ENCODE data around the gene SSH3. TPM values are rescaled to one million over a fixed set of nuclear protein-coding genes. Genes with fewer than 3 reads are reported as not detected.

The SSH3 gene
- total RNA-seq, 1 experiment from 2014 or later, result 57.8 TPM

- no peaks in the 10 kb centered on the region for H3K27me3 ChIP-seq (ENCODE audit: insufficient read depth, low read length)
- intact Hi-C loops (cut with micrococcal nuclease), result loop anchor here (5.0 kb wide), 1 partner anchor 113 kb away; the partner anchor contains the start of gene TMEM134
- peaks cover 55 to 80% of the 10 kb centered on the region in 2 experiments for H3K4me1 ChIP-seq (ENCODE audit: control insufficient read depth in 1 of 2, insufficient read depth in 2 of 2, low read length in 2 of 2)
- DNase-seq (ENCODE audit: low read depth, low spot score) (peak; percentile 92), ATAC-seq (peak; percentile 61)
- ChIA-PET POLR2A (interaction anchor here (1.0 to 8.1 kb wide), 7 partner anchors 8 to 114 kb away, joined by 3 to 210 read pairs (median 5); partner anchors contain the start of genes CLCF1 and PPP1CA), RAD21 (ENCODE audit: low non-redundant PET in 1 of 2, low total read pairs in 2 of 2, uncharacterized antibody in 2 of 2, unreplicated experiment in 2 of 2) (interaction anchor here (0.9 to 6.0 kb wide), 5 partner anchors 20 to 151 kb away, joined by 3 to 76 read pairs (median 4); no protein-coding TSS in a partner anchor), CTCF (interaction anchor here (1.2 to 16.6 kb wide), 4 partner anchors 8 to 37 kb away, joined by 3 to 456 read pairs (median 16); partner anchors contain the start of gene CLCF1)
- H3K27ac ChIP-seq (ENCODE audit: low read depth, low read length), result peak overlapping the region; percentile 95
- no peaks in the 10 kb centered on the region for H3K9me3 ChIP-seq (ENCODE audit: control insufficient read depth in 1 of 2, insufficient read depth in 1 of 2, low read depth in 1 of 2, low read length in 2 of 2)
- H3K79me2 ChIP-seq (ENCODE audit: insufficient read depth, low read length), result peaks cover 10% of the 10 kb centered on the region; the same call in 1 of the 2 replicates
- H3K4me2 ChIP-seq (ENCODE audit: low read length), result peak overlapping the region; percentile 93
- no peaks in the 10 kb centered on the region for H4K20me1 ChIP-seq (ENCODE audit: insufficient read depth)
- H3K4me3 ChIP-seq (replicated peaks in 1 of 2; ENCODE audit: low read depth in 1 of 2, low read length in 2 of 2), result peak overlapping the region; percentile 79 to 86
- no TSS peak for BruUV-seq (replicated peaks)
- H3K36me3 ChIP-seq (ENCODE audit: control insufficient read depth in 1 of 2, insufficient read depth in 2 of 2, low read length in 2 of 2), result no peaks in the 10 kb centered on the region
- H3K9me2 ChIP-seq (ENCODE audit: insufficient read depth), result no peaks in the 10 kb centered on the region
- H2AFZ ChIP-seq (ENCODE audit: low read depth, low read length, poor library complexity, severe bottlenecking), result no peak overlapping the region
- peak overlapping the region; percentile 84 for H3K9ac ChIP-seq (ENCODE audit: low read length)
- TF ChIP-seq REST (IDR thresholded peaks at IDR 0.05; ENCODE audit: low read depth), result no peak
- TF ChIP-seq CEBPB (IDR thresholded peaks at IDR 0.05; ENCODE audit: low read depth), result no peak
- TF ChIP-seq FOSL1 (IDR thresholded peaks at IDR 0.05; ENCODE audit: low read depth), result no peak
- TF ChIP-seq CBX3 (IDR thresholded peaks at IDR 0.05; ENCODE audit: low read depth), result no peak
- no peak for TF ChIP-seq ZNF274 (IDR thresholded peaks at IDR 0.05; ENCODE audit: low read depth, low read length)
- TF ChIP-seq RAD21 (IDR thresholded peaks at IDR 0.05; ENCODE audit: low read depth), result no peak
- no peak for TF ChIP-seq TCF7L2 (IDR thresholded peaks at IDR 0.05; ENCODE audit: borderline replicate concordance, extremely low read depth, insufficient read depth, insufficient read length)
- peak in 1 of 3 experiments; percentile 13; a peak in 1 of 6 replicates for TF ChIP-seq CTCF (IDR thresholded peaks at IDR 0.05 in 2 of 3, conservative IDR thresholded peaks at IDR 0.05 in 1 of 3; ENCODE audit: borderline replicate concordance in 1 of 3, insufficient read depth in 1 of 3, low read depth in 2 of 3, low read length in 2 of 3)
- TF ChIP-seq EZH2 (IDR thresholded peaks at IDR 0.05), result no peak
- TF ChIP-seq ZBTB33 (IDR thresholded peaks at IDR 0.05; ENCODE audit: extremely low read depth, insufficient replicate concordance, low read length), result peak; percentile 50
- TF ChIP-seq SIN3A (IDR thresholded peaks at IDR 0.05; ENCODE audit: low read depth), result no peak
- TF ChIP-seq ATF3 (IDR thresholded peaks at IDR 0.05), result no peak
- TF ChIP-seq MAX (IDR thresholded peaks at IDR 0.05), result no peak
- no peak for TF ChIP-seq EZH2phosphoT487 (IDR thresholded peaks at IDR 0.05; ENCODE audit: borderline replicate concordance)
- TF ChIP-seq SRF (IDR thresholded peaks at IDR 0.05; ENCODE audit: low read depth), result no peak
- no peak for TF ChIP-seq SP1 (IDR thresholded peaks at IDR 0.05; ENCODE audit: low read depth)
These were observed 51.0 kb downstream of the SSH3 start for GRCh38 chr11:67354075-67355022.

All from HCT116 (cell line).